Parathyroid adenoma (tissue), 2 donors: ENCODE data around the gene SP140L.

Source experiments
- H2AFZ ChIP-seq: fragments of 300-600 bp; sonication (generic); one replicate; pipeline ENCODE4 v1.7.0; 2017; ENCODE audit warnings: antibody characterized with exemption, mild to moderate bottlenecking
- H3K27ac ChIP-seq: fragments of 300-600 bp; sonication (generic); one replicate; pipeline ENCODE4 v1.7.0; 2017
- H3K27me3 ChIP-seq: fragments of 300-600 bp; sonication (generic); one replicate; pipeline ENCODE4 v1.7.0; 2017; ENCODE audit warnings: low read length; ENCODE audit not compliant: control insufficient read depth, insufficient read depth
- H3K36me3 ChIP-seq: fragments of 300-600 bp; sonication (generic); one replicate; pipeline ENCODE4 v1.7.0; 2017; ENCODE audit warnings: low read length; ENCODE audit not compliant: control insufficient read depth, insufficient read depth
- H3K4me1 ChIP-seq: fragments of 300-600 bp; sonication (generic); one replicate; pipeline ENCODE4 v1.7.0; 2017; ENCODE audit warnings: control low read depth
- H3K4me2 ChIP-seq: fragments of 300-600 bp; sonication (generic); one replicate; pipeline ENCODE4 v1.7.0; 2017; ENCODE audit warnings: low read length
- H3K4me3 ChIP-seq: fragments of 300-600 bp; sonication (generic); one replicate; pipeline ENCODE4 v1.7.0; 2017; ENCODE audit warnings: low read depth, low read length
- H3K79me2 ChIP-seq: fragments of 300-600 bp; sonication (generic); one replicate; pipeline ENCODE4 v1.7.0; 2017; ENCODE audit warnings: control low read depth
- H3K9ac ChIP-seq: fragments of 300-600 bp; sonication (generic); one replicate; pipeline ENCODE4 v1.7.0; 2017; ENCODE audit warnings: mild to moderate bottlenecking
- H3K9me3 ChIP-seq: fragments of 300-600 bp; sonication (generic); one replicate; pipeline ENCODE4 v1.7.0; 2017; ENCODE audit warnings: low read length; ENCODE audit not compliant: control insufficient read depth
- TF ChIP-seq, protein P1 (sequence below): fragments of 300-600 bp; sonication (generic); IDR thresholded peaks from one replicate; pipeline ENCODE4 v1.7.0; 2017; ENCODE audit warnings: antibody characterized with exemption, mild to moderate bottlenecking
- donor health status: primary hyperparathyroidism.

Gene SP140L

GRCh38 chr2:230318190-230319121 is 8.5 kb upstream of the SP140L start:
- no peaks in the 10 kb centered on the region for H3K9me3 ChIP-seq
- no peak overlapping the region for H3K4me3 ChIP-seq
- H3K4me2 ChIP-seq = no peak overlapping the region
- H2AFZ ChIP-seq = no peak overlapping the region
- H3K27ac ChIP-seq = no peak overlapping the region
- no peaks in the 10 kb centered on the region for H3K27me3 ChIP-seq
- H3K36me3 ChIP-seq = no peaks in the 10 kb centered on the region
- TF ChIP-seq, protein P1, sequence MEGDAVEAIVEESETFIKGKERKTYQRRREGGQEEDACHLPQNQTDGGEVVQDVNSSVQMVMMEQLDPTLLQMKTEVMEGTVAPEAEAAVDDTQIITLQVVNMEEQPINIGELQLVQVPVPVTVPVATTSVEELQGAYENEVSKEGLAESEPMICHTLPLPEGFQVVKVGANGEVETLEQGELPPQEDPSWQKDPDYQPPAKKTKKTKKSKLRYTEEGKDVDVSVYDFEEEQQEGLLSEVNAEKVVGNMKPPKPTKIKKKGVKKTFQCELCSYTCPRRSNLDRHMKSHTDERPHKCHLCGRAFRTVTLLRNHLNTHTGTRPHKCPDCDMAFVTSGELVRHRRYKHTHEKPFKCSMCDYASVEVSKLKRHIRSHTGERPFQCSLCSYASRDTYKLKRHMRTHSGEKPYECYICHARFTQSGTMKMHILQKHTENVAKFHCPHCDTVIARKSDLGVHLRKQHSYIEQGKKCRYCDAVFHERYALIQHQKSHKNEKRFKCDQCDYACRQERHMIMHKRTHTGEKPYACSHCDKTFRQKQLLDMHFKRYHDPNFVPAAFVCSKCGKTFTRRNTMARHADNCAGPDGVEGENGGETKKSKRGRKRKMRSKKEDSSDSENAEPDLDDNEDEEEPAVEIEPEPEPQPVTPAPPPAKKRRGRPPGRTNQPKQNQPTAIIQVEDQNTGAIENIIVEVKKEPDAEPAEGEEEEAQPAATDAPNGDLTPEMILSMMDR = no peak
- no peak overlapping the region for H3K9ac ChIP-seq
- H3K79me2 ChIP-seq = no peaks in the 10 kb centered on the region
- no peaks in the 10 kb centered on the region for H3K4me1 ChIP-seq

DNA sequence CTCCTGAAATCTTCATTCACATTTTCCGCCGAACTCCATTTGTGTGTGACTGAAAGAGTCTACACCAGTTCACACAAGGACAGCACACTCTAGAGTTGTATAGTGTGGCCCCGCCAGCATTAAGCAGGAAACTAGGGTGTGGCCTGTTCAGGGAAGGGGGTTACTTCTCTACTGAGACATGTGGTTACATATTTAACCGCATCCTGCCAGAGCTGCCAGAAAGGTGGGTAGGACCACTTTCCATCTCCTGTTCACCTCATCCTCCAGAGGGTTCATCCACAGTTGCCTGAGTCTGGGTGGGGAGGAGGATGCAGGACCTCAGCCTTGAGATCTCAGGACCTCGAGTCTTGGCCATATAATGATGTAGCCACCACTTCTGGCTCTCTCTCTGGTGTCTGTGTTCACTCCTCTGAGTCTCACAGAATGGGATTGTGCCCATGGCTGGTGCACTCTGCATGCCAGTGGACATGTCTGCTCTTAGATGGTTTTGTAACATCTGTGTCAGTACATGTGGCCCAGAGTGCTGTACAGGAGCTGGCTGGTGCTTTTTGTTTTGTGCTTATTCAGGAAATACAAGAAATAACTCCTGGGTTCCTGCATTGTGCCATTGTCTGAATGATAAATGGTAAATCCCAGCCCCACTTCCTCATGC is 7.7 kb upstream of the SP140L start:
- Histone ChIP-seq H2AFZ (no peak overlapping the region), H3K27ac (no peak overlapping the region), H3K9ac (no peak overlapping the region), H3K36me3 (no peaks in the 10 kb centered on the region), H3K4me1 (no peaks in the 10 kb centered on the region), H3K79me2 (no peaks in the 10 kb centered on the region), H3K27me3 (no peaks in the 10 kb centered on the region), H3K4me3 (no peak overlapping the region), H3K4me2 (no peak overlapping the region), H3K9me3 (no peaks in the 10 kb centered on the region)
- TF ChIP-seq, protein P1 = no peak

DNA sequence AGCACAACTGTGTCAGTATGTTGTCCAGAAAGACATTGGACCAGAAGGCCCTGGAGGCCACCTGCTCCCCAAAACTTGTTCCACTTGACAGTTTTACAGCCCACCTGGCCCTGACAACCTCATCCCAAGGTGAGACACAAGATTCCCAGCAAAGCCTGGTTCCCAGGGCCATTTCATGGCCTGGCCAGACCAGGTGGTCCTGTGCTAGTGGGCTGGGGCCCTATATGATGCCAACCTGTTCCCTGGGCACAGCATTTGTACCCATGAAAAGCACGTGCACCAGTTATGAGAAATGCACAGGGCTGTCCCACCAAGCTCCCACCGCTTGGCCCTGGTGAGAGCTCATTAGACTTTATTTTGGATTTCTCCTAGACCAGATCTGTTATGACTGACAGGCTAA is 6.0 kb upstream of the SP140L start:
- H3K79me2 ChIP-seq = no peaks in the 10 kb centered on the region
- no peak overlapping the region for H3K4me2 ChIP-seq
- H3K36me3 ChIP-seq = no peaks in the 10 kb centered on the region
- TF ChIP-seq, protein P1 = no peak
- no peak overlapping the region for H3K27ac ChIP-seq
- no peak overlapping the region for H3K4me3 ChIP-seq
- H3K4me1 ChIP-seq = no peaks in the 10 kb centered on the region
- no peaks in the 10 kb centered on the region for H3K9me3 ChIP-seq
- H3K9ac ChIP-seq = no peak overlapping the region
- no peak overlapping the region for H2AFZ ChIP-seq
- H3K27me3 ChIP-seq = no peaks in the 10 kb centered on the region

- H3K4me2 ChIP-seq = no peak overlapping the region
- H3K4me1 ChIP-seq = no peaks in the 10 kb centered on the region
- no peaks in the 10 kb centered on the region for H3K9me3 ChIP-seq
- H3K36me3 ChIP-seq = no peaks in the 10 kb centered on the region
- no peak overlapping the region for H3K27ac ChIP-seq
- no peaks in the 10 kb centered on the region for H3K79me2 ChIP-seq
- H3K27me3 ChIP-seq = no peaks in the 10 kb centered on the region
- no peak overlapping the region for H2AFZ ChIP-seq
- H3K4me3 ChIP-seq = no peak overlapping the region
- H3K9ac ChIP-seq = no peak overlapping the region
- TF ChIP-seq, protein P1 = no peak
Measured at GRCh38 chr2:230322561-230323384, 4.2 kb upstream of the SP140L start.
